Measurements from ENCODE around the gene KDELR3.

KDELR3 gene

GRCh38 chr22:38444783-38445182 lies 23.1 kb upstream of the KDELR3 start:
- TF ChIP-seq FOXP2 (optimal IDR thresholded peaks at IDR 0.05; ENCODE audit: borderline replicate concordance, extremely low read depth, extremely low read length, insufficient read depth) (no peak), TAF1 (IDR thresholded peaks at IDR 0.05; ENCODE audit: borderline replicate concordance, insufficient read depth, low read length) (no peak), REST (IDR thresholded peaks at IDR 0.05; ENCODE audit: insufficient read depth in 1 of 2, low read depth in 2 of 2, low read length in 2 of 2) (no peak), SIN3A (IDR thresholded peaks at IDR 0.05; ENCODE audit: borderline replicate concordance, insufficient read depth, low read length) (no peak), POLR2AphosphoS5 (IDR thresholded peaks at IDR 0.05; ENCODE audit: low read depth, low read length) (no peak)

- TF ChIP-seq POLR2AphosphoS5 (IDR thresholded peaks at IDR 0.05; ENCODE audit: low read depth, low read length): no peak
- TF ChIP-seq REST (IDR thresholded peaks at IDR 0.05; ENCODE audit: insufficient read depth in 1 of 2, low read depth in 2 of 2, low read length in 2 of 2): no peak
These were observed 21.8 kb upstream of the KDELR3 start for GRCh38 chr22:38446018-38446601.

GRCh38 chr22:38448945-38449745 lies 18.8 kb upstream of the KDELR3 start:
- TF ChIP-seq FOXP2 (optimal IDR thresholded peaks at IDR 0.05; ENCODE audit: borderline replicate concordance, extremely low read depth, extremely low read length, insufficient read depth): no peak
- TF ChIP-seq REST (IDR thresholded peaks at IDR 0.05; ENCODE audit: insufficient read depth in 1 of 2, low read depth in 2 of 2, low read length in 2 of 2): no peak
- TF ChIP-seq POLR2AphosphoS5 (IDR thresholded peaks at IDR 0.05; ENCODE audit: low read depth, low read length): no peak
- no peak for TF ChIP-seq SIN3A (IDR thresholded peaks at IDR 0.05; ENCODE audit: borderline replicate concordance, insufficient read depth, low read length)
- no peak for TF ChIP-seq TAF1 (IDR thresholded peaks at IDR 0.05; ENCODE audit: borderline replicate concordance, insufficient read depth, low read length)

- TF ChIP-seq TAF1 (IDR thresholded peaks at IDR 0.05; ENCODE audit: borderline replicate concordance, insufficient read depth, low read length) (no peak), POLR2AphosphoS5 (IDR thresholded peaks at IDR 0.05; ENCODE audit: low read depth, low read length) (no peak), REST (IDR thresholded peaks at IDR 0.05; ENCODE audit: insufficient read depth in 1 of 2, low read depth in 2 of 2, low read length in 2 of 2) (no peak), SIN3A (IDR thresholded peaks at IDR 0.05; ENCODE audit: borderline replicate concordance, insufficient read depth, low read length) (no peak), FOXP2 (optimal IDR thresholded peaks at IDR 0.05; ENCODE audit: borderline replicate concordance, extremely low read depth, extremely low read length, insufficient read depth) (no peak)
These were observed 18.1 kb upstream of the KDELR3 start for GRCh38 chr22:38449776-38450175.
